HG03280 (cell line): ENCODE data around the gene APBA2.
"Not testable (repeated sequence)": the region's sequence is repeated elsewhere in the genome, so short reads cannot be mapped to it uniquely, and the experiment has no call there.

ENCODE experiments used
- ATAC-seq: cut with Tn5 transposase; IDR thresholded peaks from one replicate; pipeline ENCODE4 v1.9.1; 2021; ENCODE audit warnings: mild to moderate bottlenecking, moderate library complexity; ENCODE audit not compliant: unreplicated experiment

The APBA2 gene

GRCh38 chr15:28994831-28995596, 109.2 kb downstream of the APBA2 start:
- no peak for ATAC-seq

DNA sequence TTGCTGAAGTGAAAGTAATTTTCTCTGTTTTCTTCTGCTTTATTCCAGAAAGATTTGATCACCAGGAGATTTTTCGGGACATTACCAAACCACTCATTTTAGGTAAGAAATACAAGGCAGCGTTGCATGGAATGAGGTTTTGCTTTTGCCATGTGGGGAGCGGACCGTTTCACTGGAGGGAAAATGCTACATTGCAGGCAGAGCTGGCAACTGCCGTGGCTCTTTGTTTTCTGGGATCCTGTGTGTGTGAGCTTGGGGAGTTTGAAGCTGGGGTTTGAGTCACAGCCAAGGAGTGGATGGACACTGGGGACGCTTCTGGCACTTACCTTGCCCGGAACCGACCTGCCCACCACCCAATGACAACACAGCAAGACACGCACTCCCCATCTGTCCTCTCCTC, 109.9 kb downstream of the APBA2 start:
- no peak for ATAC-seq

GRCh38 chr15:28996289-28996688, 110.5 kb downstream of the APBA2 start:
- ATAC-seq: no peak

GRCh38 chr15:28996953-28997352, 111.2 kb downstream of the APBA2 start:
- ATAC-seq: no peak

- no peak for ATAC-seq
These were observed 112.0 kb downstream of the APBA2 start for GRCh38 chr15:28997791-28998190.

- no peak for ATAC-seq
These were observed 112.7 kb downstream of the APBA2 start for GRCh38 chr15:28998511-28998910.

DNA sequence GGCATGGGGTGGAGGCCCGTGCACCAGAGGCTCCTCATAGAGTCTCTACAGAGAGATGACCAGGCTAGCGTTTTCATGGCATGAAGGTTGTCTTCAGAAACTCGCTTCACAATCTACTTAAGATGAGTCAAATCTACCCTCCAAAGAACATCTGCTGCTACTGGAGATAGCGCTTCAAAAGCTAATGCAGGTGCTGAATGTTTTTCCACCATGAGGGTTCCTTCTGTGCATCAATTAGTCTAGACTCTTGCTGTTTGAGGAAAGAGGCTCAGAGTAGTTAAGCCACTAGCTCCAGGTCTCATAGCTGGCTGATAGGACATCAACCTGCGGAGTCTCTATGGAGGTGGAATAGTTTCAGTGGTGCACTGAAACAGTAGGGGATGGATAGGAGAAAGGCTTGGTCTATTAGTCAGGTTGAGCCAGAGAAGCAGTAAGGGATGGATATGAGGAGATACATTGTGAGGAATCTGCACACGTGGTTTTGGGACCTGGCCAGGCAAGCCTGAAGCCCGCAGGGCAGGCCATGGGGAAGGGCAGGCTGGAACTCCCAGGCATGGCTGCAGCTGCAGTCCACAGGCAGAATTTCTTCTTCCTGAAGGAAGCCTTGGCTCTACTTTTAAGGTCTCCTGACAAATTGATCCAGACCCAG, 117.5 kb downstream of the APBA2 start:
- ATAC-seq: no peak

DNA sequence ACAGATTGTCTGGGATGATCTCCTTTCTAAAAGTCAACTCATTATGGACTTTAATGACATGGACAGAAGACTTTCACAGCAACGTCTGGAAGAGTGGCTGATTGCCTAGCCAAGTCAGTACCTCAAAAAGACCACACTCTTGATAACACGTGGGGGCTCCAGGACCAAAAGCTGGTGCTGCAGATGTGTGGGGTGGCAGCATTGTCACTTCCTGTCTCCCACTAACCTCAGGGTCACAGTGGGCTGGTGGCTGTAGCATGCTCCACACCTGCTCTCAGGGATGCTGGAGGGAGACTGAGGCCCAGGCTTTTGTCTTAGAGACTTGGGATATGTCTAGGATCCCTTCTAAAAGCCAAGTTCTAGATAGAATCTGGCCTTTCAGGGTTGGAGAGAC, 118.1 kb downstream of the APBA2 start:
- no peak for ATAC-seq

GRCh38 chr15:29005931-29006330, 120.2 kb downstream of the APBA2 start:
- no peak for ATAC-seq

GRCh38 chr15:29008846-29009245, 123.1 kb downstream of the APBA2 start:
- ATAC-seq: no peak

DNA sequence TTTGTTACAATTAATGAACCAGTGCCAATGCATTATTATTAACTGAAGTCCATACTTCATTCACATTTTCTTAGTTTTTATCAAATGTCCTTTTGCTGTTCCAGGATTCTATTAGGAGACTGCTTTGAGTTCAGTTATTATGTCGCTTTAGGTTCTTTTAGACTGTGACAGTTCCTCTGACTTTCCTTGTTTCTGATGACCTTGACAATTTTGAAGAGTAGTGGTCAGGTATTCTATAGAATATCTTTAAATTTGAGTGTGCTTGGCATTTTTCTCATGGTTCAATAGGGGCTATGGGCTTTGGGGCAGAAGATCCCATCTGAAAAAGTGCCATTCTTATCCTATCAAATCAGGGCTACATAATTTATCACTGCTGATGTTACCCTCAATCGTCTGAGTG, 126.3 kb downstream of the APBA2 start:
- no peak for ATAC-seq

GRCh38 chr15:29014493-29014892, 128.7 kb downstream of the APBA2 start:
- no peak for ATAC-seq

DNA sequence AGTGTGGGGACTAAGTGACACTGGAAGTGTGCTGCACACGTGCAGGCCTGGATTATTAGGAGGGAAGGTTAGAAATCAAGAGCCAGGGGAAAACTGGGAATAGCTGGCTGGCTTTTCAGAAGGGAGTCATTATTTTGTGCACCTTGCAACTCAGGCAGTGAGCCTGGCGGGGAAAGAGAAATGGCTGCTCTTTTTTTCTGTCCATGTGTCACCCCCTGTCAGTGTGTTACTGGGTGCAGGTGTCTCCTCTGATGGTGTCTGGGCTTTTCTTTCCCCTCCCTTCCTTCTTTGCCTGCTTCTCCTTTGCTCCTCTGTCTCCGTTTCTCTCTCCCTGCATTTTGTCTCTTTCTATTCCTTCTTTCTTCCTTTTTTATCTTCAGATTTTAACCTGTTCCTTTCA, 130.7 kb downstream of the APBA2 start:
- no peak for ATAC-seq

GRCh38 chr15:29018120-29018805, 132.5 kb downstream of the APBA2 start:
- ATAC-seq: no peak

GRCh38 chr15:29018995-29019976, 133.5 kb downstream of the APBA2 start:
- no peak for ATAC-seq

DNA sequence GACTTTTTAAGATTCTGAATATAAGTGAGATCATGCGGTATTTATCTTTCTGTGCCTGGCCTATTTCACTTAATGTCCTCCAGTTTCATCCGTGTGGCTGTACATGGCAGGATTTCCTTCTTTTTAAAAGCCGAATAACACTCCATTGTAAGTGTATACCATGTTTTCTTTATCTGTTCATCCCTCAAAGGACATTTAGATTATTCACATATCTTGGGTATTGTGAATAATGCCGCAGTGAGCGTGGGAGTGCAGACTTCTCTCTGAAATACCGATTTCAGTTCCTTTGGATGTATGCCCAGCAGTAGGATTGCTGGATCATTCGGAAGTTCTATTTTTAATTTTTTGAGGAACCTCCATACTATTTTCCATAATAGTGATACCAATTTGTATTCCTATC, 136.1 kb downstream of the APBA2 start:
- ATAC-seq: no peak

GRCh38 chr15:29024662-29025061, 138.9 kb downstream of the APBA2 start:
- ATAC-seq: no peak

GRCh38 chr15:29025411-29025810, 139.6 kb downstream of the APBA2 start:
- not testable (repeated sequence) for ATAC-seq

- not testable (repeated sequence) for ATAC-seq
These were observed 142.4 kb downstream of the APBA2 start for GRCh38 chr15:29028158-29028557.

DNA sequence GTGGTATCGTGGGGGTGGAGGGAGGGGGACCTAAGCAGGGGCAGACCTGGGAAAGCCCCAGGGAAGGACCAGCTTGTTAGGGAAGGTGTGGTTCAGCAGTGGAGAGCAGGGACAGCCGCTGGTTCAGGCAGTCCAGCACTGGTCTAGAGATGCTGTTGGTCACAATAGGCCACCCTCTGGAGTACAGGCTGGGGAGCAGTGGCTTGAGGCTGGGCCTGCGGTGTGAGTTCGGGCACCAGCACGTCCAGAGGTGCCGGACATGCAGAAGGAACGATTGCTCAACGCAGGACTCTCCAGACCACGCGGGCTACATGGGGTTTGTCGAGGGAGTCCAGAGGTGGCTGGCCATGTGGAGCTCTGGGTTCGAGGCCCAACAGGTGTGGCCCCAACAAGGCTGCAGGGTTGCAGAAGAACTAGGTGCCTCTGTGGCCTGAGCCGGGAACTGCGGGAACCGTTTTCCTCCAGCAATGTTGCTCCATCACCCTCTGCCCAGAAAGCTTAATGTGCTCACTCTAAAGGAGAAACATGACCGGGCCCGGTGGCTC, 143.9 kb downstream of the APBA2 start:
- ATAC-seq: no peak
